Measurements from ENCODE around the gene GDI2.
"Not testable (repeated sequence)": the region's sequence is repeated elsewhere in the genome, so short reads cannot be mapped to it uniquely, and the experiment has no call there.

The GDI2 gene

GRCh38 chr10:5833814-5834213 is 20.6 kb upstream of the GDI2 start:
- H3K4me1 Mint-ChIP-seq, result no peaks in the 10 kb centered on the region

DNA sequence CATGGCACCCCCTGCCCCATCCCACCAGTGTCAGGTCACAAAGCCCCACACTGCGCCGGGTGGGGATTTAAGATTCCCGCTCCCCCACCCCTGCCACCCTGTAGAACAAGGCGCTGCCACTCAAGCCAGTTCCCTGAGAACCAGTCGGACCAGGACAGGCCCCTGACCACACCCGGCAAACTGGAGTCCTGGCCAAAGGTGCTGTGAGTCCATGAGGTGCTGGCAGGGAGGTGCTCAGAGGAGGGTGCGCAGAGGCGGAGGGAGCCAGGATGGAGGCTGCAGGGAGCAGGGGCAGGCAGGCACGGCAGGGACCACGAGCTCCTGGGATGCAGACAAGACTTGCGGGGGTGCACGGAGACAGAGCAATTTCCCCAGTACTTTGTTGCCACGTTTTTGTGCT is 19.7 kb upstream of the GDI2 start:
- Mint-ChIP-seq H3K27ac (no peak overlapping the region), H3K4me1 (no peaks in the 10 kb centered on the region), H3K9me3 (no peaks in the 10 kb centered on the region)

More at GRCh38 chr10:5833814-5834213, 20.6 kb upstream of the GDI2 start:
- Mint-ChIP-seq H3K9me3 (no peaks in the 10 kb centered on the region), H3K4me3 (no peak overlapping the region), H3K36me3 (no peaks in the 10 kb centered on the region), H3K27ac (no peak overlapping the region)
- DNase-seq (ENCODE audit: low spot score in 2 of 2) (no peak), ATAC-seq (no peak)

GRCh38 chr10:5831446-5831782 is 18.2 kb upstream of the GDI2 start:
- Mint-ChIP-seq H3K4me1 (no peaks in the 10 kb centered on the region), H3K4me3 (no peak overlapping the region), H3K9me3 (no peaks in the 10 kb centered on the region), H3K27ac (peak overlapping the region; percentile 43), H3K36me3 (no peaks in the 10 kb centered on the region)
- ATAC-seq (no peak), DNase-seq (ENCODE audit: low spot score in 2 of 2) (no peak)

More for the DNA sequence above, 19.7 kb upstream of the GDI2 start:
- Mint-ChIP-seq H3K36me3 (no peaks in the 10 kb centered on the region), H3K4me3 (no peak overlapping the region)
- ATAC-seq, result no peak
- DNase-seq (ENCODE audit: low spot score in 2 of 2), result no peak

DNA sequence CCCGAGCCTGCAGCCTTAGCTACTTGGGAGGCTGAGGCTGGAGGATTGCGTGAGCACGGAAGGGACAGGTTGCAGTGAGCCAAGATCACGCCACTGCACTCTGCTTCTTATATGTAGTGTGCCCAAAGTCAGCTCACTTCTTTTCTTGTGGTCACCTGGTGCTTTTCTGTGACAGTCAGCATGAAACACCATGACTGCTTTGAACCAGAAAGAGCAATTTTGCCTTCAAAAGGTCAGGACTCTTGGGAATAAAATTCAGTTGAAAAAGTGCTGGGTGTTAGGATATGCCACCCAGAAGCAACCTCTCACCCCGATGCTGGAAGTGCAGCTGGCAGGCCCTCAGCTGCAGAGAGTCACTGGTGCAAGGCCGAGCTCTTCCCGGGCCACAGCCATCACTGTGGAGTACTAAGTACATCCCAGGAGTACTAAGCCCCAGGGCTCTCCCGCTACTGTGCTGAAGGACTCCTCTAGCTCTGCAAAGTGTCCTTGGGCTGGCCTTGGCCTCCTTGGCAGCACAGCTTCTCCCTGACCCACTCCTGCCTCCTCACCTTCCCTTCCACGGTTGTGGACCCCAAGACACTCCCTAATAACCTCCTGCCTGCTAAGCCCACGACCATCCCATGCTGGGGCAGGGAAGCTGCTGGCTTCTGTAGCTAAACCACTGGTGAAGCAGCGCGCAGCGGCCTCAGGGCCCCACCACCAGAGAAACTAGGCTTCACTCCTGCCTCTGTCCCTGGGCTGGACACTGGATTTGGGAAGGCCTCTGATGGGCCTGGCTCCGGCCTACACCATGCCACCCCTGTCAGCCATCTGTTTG is 17.6 kb upstream of the GDI2 start:
- no peaks in the 10 kb centered on the region for H3K9me3 Mint-ChIP-seq
- H3K4me3 Mint-ChIP-seq, result no peak overlapping the region
- no peaks in the 10 kb centered on the region for H3K4me1 Mint-ChIP-seq
- peak overlapping the region; percentile 43 for H3K27ac Mint-ChIP-seq
- peak; percentile 31 for ATAC-seq
- no peaks in the 10 kb centered on the region for H3K36me3 Mint-ChIP-seq
- DNase-seq (ENCODE audit: low spot score in 2 of 2), result no peak

DNA sequence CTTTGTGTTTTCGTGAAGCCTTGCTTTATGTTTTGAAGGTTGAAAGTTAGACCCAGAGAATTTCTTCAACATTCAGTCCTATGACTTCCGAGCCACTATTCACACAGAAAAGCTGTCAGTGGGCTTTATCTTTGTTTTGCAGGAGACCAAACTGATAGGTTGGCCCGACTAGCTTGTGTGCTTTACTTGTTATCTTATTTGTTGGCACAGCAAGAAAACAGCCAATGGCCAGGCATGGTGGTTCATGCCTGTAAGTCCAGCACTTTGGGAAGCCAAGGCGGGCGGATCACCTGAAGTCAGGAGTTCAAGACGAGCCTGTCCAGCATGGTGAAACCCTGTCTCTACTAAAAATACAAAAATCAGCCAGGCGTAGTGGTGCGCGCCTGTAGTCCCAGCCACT is 16.0 kb upstream of the GDI2 start:
- no peak for ATAC-seq
- no peaks in the 10 kb centered on the region for H3K9me3 Mint-ChIP-seq
- no peak for DNase-seq (ENCODE audit: low spot score in 2 of 2)
- no peak overlapping the region for H3K4me3 Mint-ChIP-seq
- H3K27ac Mint-ChIP-seq, result no peak overlapping the region
- no peaks in the 10 kb centered on the region for H3K4me1 Mint-ChIP-seq
- H3K36me3 Mint-ChIP-seq, result no peaks in the 10 kb centered on the region

DNA sequence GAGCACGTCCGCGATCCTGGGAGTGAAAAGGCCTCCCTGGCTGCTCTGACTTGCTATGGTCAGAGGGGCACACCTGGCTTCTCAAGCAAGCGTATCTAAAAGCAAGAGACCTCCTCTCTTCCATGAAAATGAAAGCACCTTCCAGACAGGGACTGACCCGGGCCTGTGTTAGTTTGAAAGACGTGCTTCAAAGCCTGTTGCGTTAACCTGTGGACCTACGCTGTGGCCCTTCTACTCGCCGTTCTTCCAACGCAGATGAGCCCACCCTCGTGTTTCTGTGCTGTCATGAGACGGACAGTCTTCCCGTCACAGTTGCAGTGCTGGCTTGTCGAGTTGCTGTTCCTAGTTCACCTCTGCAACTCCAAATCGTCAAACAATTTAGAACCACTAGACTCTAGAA is 15.5 kb upstream of the GDI2 start:
- Mint-ChIP-seq H3K36me3 (no peaks in the 10 kb centered on the region), H3K4me3 (no peak overlapping the region)
- no peak for ATAC-seq

DNA sequence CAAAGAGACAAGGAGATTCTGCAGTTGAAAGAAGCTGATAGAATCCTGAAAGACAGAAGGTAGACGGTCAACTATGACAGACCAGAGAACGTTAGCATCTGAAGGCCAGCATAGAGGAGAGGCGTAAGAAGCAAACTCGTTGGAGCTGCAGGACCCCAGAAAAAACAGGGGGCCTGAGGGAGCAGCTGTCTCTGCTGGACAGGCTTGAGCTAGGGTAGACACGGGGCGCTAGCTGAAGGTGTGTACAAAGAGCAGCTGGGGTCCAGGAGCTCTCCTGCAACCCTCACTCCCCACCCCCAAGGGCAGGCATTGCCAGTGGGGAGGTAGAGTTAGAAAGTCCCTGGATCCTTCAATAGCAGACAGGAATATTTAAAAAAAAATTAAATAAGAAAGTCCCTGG is 14.6 kb upstream of the GDI2 start:
- DNase-seq (ENCODE audit: low spot score in 2 of 2) (no peak), ATAC-seq (no peak)
- Mint-ChIP-seq H3K4me3 (no peak overlapping the region), H3K9me3 (no peaks in the 10 kb centered on the region), H3K4me1 (no peaks in the 10 kb centered on the region), H3K27ac (no peak overlapping the region), H3K36me3 (no peaks in the 10 kb centered on the region)

More for the DNA sequence above, 15.5 kb upstream of the GDI2 start:
- no peak overlapping the region for H3K27ac Mint-ChIP-seq
- no peaks in the 10 kb centered on the region for H3K9me3 Mint-ChIP-seq
- no peaks in the 10 kb centered on the region for H3K4me1 Mint-ChIP-seq
- DNase-seq (ENCODE audit: low spot score in 2 of 2), result no peak

- not testable (repeated sequence) for H3K27ac Mint-ChIP-seq; H3K4me1 Mint-ChIP-seq; H3K36me3 Mint-ChIP-seq; ATAC-seq; H3K9me3 Mint-ChIP-seq; DNase-seq (ENCODE audit: low spot score in 2 of 2); H3K4me3 Mint-ChIP-seq
Observed at GRCh38 chr10:5826511-5826910, 13.3 kb upstream of the GDI2 start.

GRCh38 chr10:5818894-5819293 is 5.7 kb upstream of the GDI2 start:
- Mint-ChIP-seq H3K4me3 (no peak overlapping the region), H3K4me1 (peaks cover 47% of the 10 kb centered on the region), H3K27ac (peak overlapping the region; percentile 82), H3K36me3 (peaks cover 11% of the 10 kb centered on the region), H3K9me3 (peaks cover 4% of the 10 kb centered on the region)
- ATAC-seq (no peak), DNase-seq (ENCODE audit: low spot score in 2 of 2) (no peak)

GRCh38 chr10:5818048-5818331 is 4.8 kb upstream of the GDI2 start:
- Mint-ChIP-seq H3K27ac (peak overlapping the region; percentile 14), H3K36me3 (peaks cover 20% of the 10 kb centered on the region), H3K9me3 (peaks cover 4% of the 10 kb centered on the region), H3K4me3 (no peak overlapping the region), H3K4me1 (peaks cover 47% of the 10 kb centered on the region)
- DNase-seq (ENCODE audit: low spot score in 2 of 2), result no peak
- no peak for ATAC-seq

GRCh38 chr10:5817322-5818047 is 4.3 kb upstream of the GDI2 start:
- H3K4me1 Mint-ChIP-seq, result peaks cover 47% of the 10 kb centered on the region

DNA sequence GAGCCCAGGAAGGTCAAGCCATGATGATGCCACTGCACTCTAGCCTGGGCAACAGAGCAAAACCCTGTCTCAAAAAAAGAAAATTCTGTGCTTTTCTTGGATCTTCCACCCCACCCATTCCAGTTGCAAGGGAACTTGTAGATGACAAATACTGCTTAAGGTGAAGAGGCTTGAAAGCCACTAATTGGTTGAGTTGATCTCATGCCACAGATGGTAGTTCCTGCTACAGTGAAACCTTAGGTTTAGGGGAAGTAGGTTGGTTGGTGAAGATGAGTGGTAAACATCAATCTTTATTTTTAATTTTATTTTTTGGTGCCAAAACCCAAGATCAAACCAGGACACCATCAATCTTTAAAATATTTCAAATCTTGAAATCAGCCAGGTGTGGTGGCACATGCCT is 2.9 kb upstream of the GDI2 start:
- peaks cover 4% of the 10 kb centered on the region for H3K9me3 Mint-ChIP-seq
- H3K27ac Mint-ChIP-seq, result no peak overlapping the region
- DNase-seq (ENCODE audit: low spot score in 2 of 2) (no peak), ATAC-seq (no peak)
- H3K36me3 Mint-ChIP-seq, result peaks cover 37% of the 10 kb centered on the region
- no peak overlapping the region for H3K4me3 Mint-ChIP-seq
- peaks cover 52% of the 10 kb centered on the region for H3K4me1 Mint-ChIP-seq

More at GRCh38 chr10:5817322-5818047, 4.3 kb upstream of the GDI2 start:
- DNase-seq (ENCODE audit: low spot score in 2 of 2) (no peak), ATAC-seq (no peak)
- peaks cover 4% of the 10 kb centered on the region for H3K9me3 Mint-ChIP-seq
- peak overlapping the region; percentile 3 for H3K4me3 Mint-ChIP-seq
- peak overlapping the region; percentile 14 for H3K27ac Mint-ChIP-seq
- H3K36me3 Mint-ChIP-seq, result peaks cover 24% of the 10 kb centered on the region

GRCh38 chr10:5814110-5815107 is 1.2 kb upstream of the GDI2 start:
- peaks cover 44% of the 10 kb centered on the region for H3K36me3 Mint-ChIP-seq
- peak overlapping the region; percentile 82 for H3K4me3 Mint-ChIP-seq
- no peak for ATAC-seq
- peaks cover 52% of the 10 kb centered on the region for H3K4me1 Mint-ChIP-seq
- no peaks in the 10 kb centered on the region for H3K9me3 Mint-ChIP-seq
- peak overlapping the region; percentile 90 for H3K27ac Mint-ChIP-seq
- DNase-seq (ENCODE audit: low spot score in 2 of 2), result no peak

- no peaks in the 10 kb centered on the region for H3K9me3 Mint-ChIP-seq
- peak overlapping the region; percentile 90 for H3K27ac Mint-ChIP-seq
- H3K4me3 Mint-ChIP-seq, result peak overlapping the region; percentile 82
- H3K36me3 Mint-ChIP-seq, result peaks cover 58% of the 10 kb centered on the region
- peak; percentile 65 for ATAC-seq
- H3K4me1 Mint-ChIP-seq, result peaks cover 52% of the 10 kb centered on the region
- no peak for DNase-seq (ENCODE audit: low spot score in 2 of 2)
Observed at GRCh38 chr10:5813091-5813340, 218 bp downstream of the GDI2 start.

DNA sequence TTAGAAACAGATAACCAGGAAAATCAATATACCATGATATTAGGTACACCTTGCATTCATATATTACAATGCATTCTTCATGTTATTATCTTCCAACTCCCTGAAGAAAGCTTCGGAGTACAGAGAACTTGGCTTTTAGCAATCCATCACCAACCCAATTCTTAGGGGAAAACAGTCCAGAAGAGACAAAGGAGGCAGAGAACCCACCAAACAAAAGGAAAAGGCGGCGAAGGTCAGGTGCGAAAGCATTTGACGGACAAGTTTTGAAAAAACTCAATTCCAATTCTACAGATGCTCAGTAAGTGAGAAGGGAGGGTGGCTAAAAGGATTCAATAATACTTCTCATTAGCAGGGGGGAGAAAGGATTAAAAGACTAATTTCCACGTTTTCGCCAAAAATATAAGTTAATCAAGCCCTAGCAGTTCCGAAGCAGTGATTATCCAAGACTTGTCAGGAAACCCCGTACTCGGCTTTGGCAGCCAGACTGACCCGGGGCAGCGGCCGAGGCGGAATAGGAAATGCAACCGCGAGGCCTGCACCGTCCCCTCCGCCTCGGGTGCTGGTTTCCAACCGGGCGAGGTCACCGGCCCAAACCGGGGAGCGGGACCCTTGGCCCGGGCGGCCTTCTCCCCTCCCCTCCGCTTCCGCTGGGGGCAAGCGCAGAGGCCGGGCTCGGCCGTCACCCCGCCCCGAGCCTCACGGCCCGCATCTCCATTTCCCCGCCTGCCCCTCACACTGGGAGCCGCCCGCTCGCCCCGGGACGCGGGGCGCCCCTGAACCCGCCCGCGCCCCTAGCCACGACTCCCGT is 747 bp downstream of the GDI2 start:
- H3K9me3 Mint-ChIP-seq, result no peaks in the 10 kb centered on the region
- DNase-seq (ENCODE audit: low spot score in 2 of 2) (no peak), ATAC-seq (peak; percentile 56)
- H3K4me1 Mint-ChIP-seq, result peaks cover 51% of the 10 kb centered on the region
- peaks cover 63% of the 10 kb centered on the region for H3K36me3 Mint-ChIP-seq
- H3K4me3 Mint-ChIP-seq, result peak overlapping the region; percentile 82
- H3K27ac Mint-ChIP-seq, result peak overlapping the region; percentile 90
